ENCODE data around the gene TRMT61A. TPM values are rescaled to one million over a fixed set of nuclear protein-coding genes. Genes with fewer than 3 reads are reported as not detected.
"Not testable (repeated sequence)": the region's sequence is repeated elsewhere in the genome, so short reads cannot be mapped to it uniquely, and the experiment has no call there.

The TRMT61A gene
- polyA plus RNA-seq, 3 donors, result 2.7 to 7.1 (median 3.4) TPM

DNA sequence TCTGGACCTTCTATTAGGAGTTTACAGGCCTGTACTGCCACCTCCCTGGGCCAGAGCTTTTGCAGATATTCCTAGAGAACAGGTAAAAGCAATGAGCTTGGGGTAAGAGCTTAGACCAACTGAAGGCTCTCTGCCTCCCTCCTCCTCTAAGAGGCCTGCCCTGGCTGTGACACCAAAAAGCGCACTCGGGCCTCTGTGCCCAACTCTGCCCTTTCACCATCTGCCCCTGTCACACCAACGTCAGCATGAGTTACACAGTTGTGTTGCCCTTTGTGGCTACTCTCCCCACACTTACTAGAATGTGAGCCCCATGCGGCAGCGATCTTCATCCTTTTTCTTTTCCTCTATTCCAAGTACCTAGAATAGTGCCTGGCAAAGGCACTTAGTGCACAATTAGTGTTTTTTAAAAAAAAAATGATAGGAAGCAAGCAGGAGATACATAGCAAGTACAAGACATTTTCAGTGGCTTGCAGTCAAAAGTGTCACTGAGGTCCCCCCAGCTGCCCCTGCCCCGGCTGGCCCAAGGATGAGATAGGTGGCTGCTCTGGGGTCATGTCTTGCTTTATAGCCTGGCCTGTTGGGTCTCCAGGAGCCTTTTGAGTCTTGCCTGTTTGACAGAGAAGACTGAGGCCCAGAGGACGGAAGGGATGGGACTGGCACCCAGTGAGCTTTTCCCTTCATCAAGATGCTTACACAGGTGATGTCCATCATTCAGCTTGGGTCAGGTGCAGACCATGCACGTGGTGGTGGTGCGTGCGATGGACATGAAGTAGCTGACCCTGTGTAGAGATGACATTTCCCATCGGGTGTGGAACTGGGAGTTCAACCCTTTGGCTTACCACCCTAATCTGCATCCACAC is 18.9 kb upstream of the TRMT61A start:
- peak overlapping the region in 3 of 7 donors; percentile 38 to 57 (median 53) for H3K27ac Mint-ChIP-seq
- intact Hi-C loops (cut with micrococcal nuclease), result no loop called here
- Histone ChIP-seq H3K27me3 (ENCODE audit: control insufficient read depth in 2 of 2, insufficient read depth in 2 of 2, low read length in 2 of 2) (no peaks in the 10 kb centered on the region), H3K27ac (ENCODE audit: low read depth in 1 of 2, low read length in 2 of 2) (no peak overlapping the region), H4K20me1 (ENCODE audit: insufficient read depth, low read length) (peaks cover 40% of the 10 kb centered on the region), H3K9me3 (replicated peaks in 1 of 2; ENCODE audit: control insufficient read depth in 1 of 2, insufficient read depth in 1 of 2, low read length in 2 of 2) (no peaks in the 10 kb centered on the region), H3K4me1 (ENCODE audit: control insufficient read depth in 1 of 2, insufficient read depth in 2 of 2, low read length in 2 of 2) (no peaks in the 10 kb centered on the region), H3K4me3 (replicated peaks in 1 of 3; ENCODE audit: low read depth in 2 of 3, low read length in 3 of 3) (no peak overlapping the region), H3K4me2 (replicated peaks; ENCODE audit: extremely low read depth, low read length, poor library complexity, severe bottlenecking) (no peak overlapping the region), H2AFZ (ENCODE audit: insufficient read depth, low read depth, low read length, poor library complexity, severe bottlenecking) (no peak overlapping the region), H3K36me3 (replicated peaks in 1 of 2; ENCODE audit: control insufficient read depth in 1 of 2, insufficient read depth in 2 of 2, low read length in 2 of 2) (peaks cover 24 to 65% of the 10 kb centered on the region in 2 donors), H3K79me2 (ENCODE audit: insufficient read depth, low read length) (no peaks in the 10 kb centered on the region), H3K9ac (ENCODE audit: insufficient read depth, low read length, poor library complexity, severe bottlenecking) (no peak overlapping the region)
- H3K4me1 Mint-ChIP-seq, result no peaks in the 10 kb centered on the region
- TF ChIP-seq, protein P1, sequence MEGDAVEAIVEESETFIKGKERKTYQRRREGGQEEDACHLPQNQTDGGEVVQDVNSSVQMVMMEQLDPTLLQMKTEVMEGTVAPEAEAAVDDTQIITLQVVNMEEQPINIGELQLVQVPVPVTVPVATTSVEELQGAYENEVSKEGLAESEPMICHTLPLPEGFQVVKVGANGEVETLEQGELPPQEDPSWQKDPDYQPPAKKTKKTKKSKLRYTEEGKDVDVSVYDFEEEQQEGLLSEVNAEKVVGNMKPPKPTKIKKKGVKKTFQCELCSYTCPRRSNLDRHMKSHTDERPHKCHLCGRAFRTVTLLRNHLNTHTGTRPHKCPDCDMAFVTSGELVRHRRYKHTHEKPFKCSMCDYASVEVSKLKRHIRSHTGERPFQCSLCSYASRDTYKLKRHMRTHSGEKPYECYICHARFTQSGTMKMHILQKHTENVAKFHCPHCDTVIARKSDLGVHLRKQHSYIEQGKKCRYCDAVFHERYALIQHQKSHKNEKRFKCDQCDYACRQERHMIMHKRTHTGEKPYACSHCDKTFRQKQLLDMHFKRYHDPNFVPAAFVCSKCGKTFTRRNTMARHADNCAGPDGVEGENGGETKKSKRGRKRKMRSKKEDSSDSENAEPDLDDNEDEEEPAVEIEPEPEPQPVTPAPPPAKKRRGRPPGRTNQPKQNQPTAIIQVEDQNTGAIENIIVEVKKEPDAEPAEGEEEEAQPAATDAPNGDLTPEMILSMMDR (IDR thresholded peaks at IDR 0.05), result no peak
- H3K27me3 Mint-ChIP-seq (ENCODE audit: low read depth in 3 of 3), result peaks cover 0 to 2% (median 0%) of the 10 kb centered on the region in 3 donors
- no peaks in the 10 kb centered on the region for H3K9me3 Mint-ChIP-seq
- DNase-seq, result no peak
- H3K36me3 Mint-ChIP-seq, result peaks cover 41 to 71% of the 10 kb centered on the region in 2 donors
- no peak overlapping the region for H3K4me3 Mint-ChIP-seq
- whole genome bisulfite sequencing (ENCODE audit: insufficient coverage), result 97% methylated on average over 5 of the region's 11 CpGs

DNA sequence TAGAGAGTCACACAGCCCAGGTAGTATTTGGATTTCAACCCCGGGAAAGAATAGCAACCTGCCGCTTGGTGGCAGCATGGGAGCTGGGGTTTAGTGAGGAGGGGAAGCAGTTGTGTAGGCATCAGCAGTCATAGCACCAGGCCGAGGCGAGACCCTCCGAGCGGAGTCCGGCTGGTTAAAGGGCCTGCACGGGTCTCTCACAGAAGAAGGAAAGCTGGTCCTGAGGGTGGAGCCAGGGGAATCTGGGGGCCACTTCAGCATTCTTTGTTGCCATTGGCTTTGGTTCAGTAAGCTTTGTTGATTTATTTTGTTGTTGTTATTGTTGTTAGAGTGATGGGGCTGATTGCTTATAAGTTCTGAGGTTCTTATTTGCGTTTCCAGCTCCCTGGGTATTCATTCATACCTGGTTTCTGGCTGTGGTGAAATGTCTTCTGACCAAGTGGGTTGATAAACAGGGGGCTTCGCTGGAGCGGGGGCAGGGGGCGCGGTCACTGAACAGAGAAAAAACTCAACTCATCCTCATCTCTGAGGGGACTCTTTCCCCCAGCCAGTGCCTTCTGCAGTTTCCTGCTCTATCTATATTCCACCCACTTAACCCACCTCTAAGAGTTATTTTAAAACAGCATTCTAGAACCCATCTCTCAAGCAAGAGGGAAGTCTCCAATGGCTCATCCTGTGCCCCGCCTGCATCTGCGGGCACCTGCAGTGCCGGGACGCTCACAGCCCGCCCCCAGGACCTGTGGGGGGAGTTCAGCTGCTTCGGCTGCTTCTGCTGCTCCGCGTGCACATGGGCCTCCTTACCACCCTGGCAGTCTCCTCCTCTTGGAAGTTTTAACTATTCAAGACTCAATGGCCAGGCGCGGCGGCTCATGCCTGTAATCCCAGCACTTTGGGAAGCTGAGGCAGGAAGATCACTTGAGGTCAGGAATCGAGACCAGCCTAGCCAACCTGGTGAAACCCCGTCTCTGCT is 18.0 kb upstream of the TRMT61A start:
- Histone ChIP-seq H3K4me1 (ENCODE audit: control insufficient read depth in 1 of 2, insufficient read depth in 2 of 2, low read length in 2 of 2) (no peaks in the 10 kb centered on the region), H3K79me2 (ENCODE audit: insufficient read depth, low read length) (no peaks in the 10 kb centered on the region), H3K9me3 (replicated peaks in 1 of 2; ENCODE audit: control insufficient read depth in 1 of 2, insufficient read depth in 1 of 2, low read length in 2 of 2) (no peaks in the 10 kb centered on the region), H3K4me3 (replicated peaks in 1 of 3; ENCODE audit: low read depth in 2 of 3, low read length in 3 of 3) (no peak overlapping the region), H2AFZ (ENCODE audit: insufficient read depth, low read depth, low read length, poor library complexity, severe bottlenecking) (no peak overlapping the region), H4K20me1 (ENCODE audit: insufficient read depth, low read length) (peaks cover 39% of the 10 kb centered on the region), H3K4me2 (replicated peaks; ENCODE audit: extremely low read depth, low read length, poor library complexity, severe bottlenecking) (no peak overlapping the region), H3K9ac (ENCODE audit: insufficient read depth, low read length, poor library complexity, severe bottlenecking) (no peak overlapping the region), H3K27ac (ENCODE audit: low read depth in 1 of 2, low read length in 2 of 2) (no peak overlapping the region), H3K27me3 (ENCODE audit: control insufficient read depth in 2 of 2, insufficient read depth in 2 of 2, low read length in 2 of 2) (no peaks in the 10 kb centered on the region), H3K36me3 (replicated peaks in 1 of 2; ENCODE audit: control insufficient read depth in 1 of 2, insufficient read depth in 2 of 2, low read length in 2 of 2) (peaks cover 20 to 56% of the 10 kb centered on the region in 2 donors)
- peak overlapping the region in 1 of 7 donors; percentile 57 for H3K27ac Mint-ChIP-seq
- no peak overlapping the region for H3K4me3 Mint-ChIP-seq
- intact Hi-C loops (cut with micrococcal nuclease), result no loop called here
- H3K4me1 Mint-ChIP-seq, result no peaks in the 10 kb centered on the region
- H3K9me3 Mint-ChIP-seq, result no peaks in the 10 kb centered on the region
- TF ChIP-seq, protein P1 (IDR thresholded peaks at IDR 0.05), result no peak
- peaks cover 0 to 2% (median 2%) of the 10 kb centered on the region in 3 donors for H3K27me3 Mint-ChIP-seq (ENCODE audit: low read depth in 3 of 3)
- DNase-seq, result no peak
- WGBS (ENCODE audit: insufficient coverage), result 97% methylated on average over 12 of the region's 26 CpGs
- H3K36me3 Mint-ChIP-seq, result peaks cover 33 to 62% of the 10 kb centered on the region in 2 donors

DNA sequence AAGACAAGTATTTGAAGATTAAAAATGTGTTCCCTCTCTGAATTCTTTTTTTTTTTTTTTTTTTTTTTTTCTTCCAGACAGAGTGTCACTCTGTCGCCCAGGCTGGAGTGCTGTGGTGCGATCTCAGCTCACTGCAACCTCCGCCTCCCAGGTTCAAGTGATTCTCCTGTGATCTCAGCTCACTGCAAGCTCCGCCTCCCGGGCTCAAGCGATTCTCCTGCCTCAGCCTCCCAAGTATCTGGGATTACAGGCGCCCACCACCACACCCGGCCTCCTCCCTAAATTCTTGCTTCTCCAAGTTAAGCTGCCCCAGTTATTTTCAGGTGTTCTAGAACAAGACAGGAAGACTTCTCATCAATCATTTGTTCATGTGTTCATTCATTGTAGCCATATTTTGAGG is 16.8 kb upstream of the TRMT61A start:
- H3K9me3 Mint-ChIP-seq; H3K9me3 ChIP-seq (replicated peaks in 1 of 2; ENCODE audit: control insufficient read depth in 1 of 2, insufficient read depth in 1 of 2, low read length in 2 of 2); H3K27ac ChIP-seq (ENCODE audit: low read depth in 1 of 2, low read length in 2 of 2); H3K27ac Mint-ChIP-seq; H3K9ac ChIP-seq (ENCODE audit: insufficient read depth, low read length, poor library complexity, severe bottlenecking); H3K4me3 Mint-ChIP-seq; H3K27me3 ChIP-seq (ENCODE audit: control insufficient read depth in 2 of 2, insufficient read depth in 2 of 2, low read length in 2 of 2); H3K79me2 ChIP-seq (ENCODE audit: insufficient read depth, low read length); H3K4me1 ChIP-seq (ENCODE audit: control insufficient read depth in 1 of 2, insufficient read depth in 2 of 2, low read length in 2 of 2); DNase-seq; H2AFZ ChIP-seq (ENCODE audit: insufficient read depth, low read depth, low read length, poor library complexity, severe bottlenecking); H3K4me2 ChIP-seq (replicated peaks; ENCODE audit: extremely low read depth, low read length, poor library complexity, severe bottlenecking); H3K4me3 ChIP-seq (replicated peaks in 1 of 3; ENCODE audit: low read depth in 2 of 3, low read length in 3 of 3); H3K27me3 Mint-ChIP-seq (ENCODE audit: low read depth in 3 of 3); H3K4me1 Mint-ChIP-seq; intact Hi-C loops (cut with micrococcal nuclease): not testable (repeated sequence)
- H3K36me3 Mint-ChIP-seq, result peaks cover 28 to 52% of the 10 kb centered on the region in 2 donors
- whole genome bisulfite sequencing (ENCODE audit: insufficient coverage), result 96% methylated on average over 8 of the region's 8 CpGs
- peaks cover 20 to 47% of the 10 kb centered on the region in 2 donors for H3K36me3 ChIP-seq (replicated peaks in 1 of 2; ENCODE audit: control insufficient read depth in 1 of 2, insufficient read depth in 2 of 2, low read length in 2 of 2)
- H4K20me1 ChIP-seq (ENCODE audit: insufficient read depth, low read length), result peaks cover 44% of the 10 kb centered on the region
